HG03097 (cell line): Measurements from ENCODE around the gene NUTM2F.
"Not testable (repeated sequence)": the region's sequence is repeated elsewhere in the genome, so short reads cannot be mapped to it uniquely, and the experiment has no call there.

Experiments used
- ATAC-seq: cut with Tn5 transposase; IDR thresholded peaks from one replicate; pipeline ENCODE4 v1.9.1; 2021; ENCODE audit not compliant: unreplicated experiment, low FRiP score

The NUTM2F gene, protein sequence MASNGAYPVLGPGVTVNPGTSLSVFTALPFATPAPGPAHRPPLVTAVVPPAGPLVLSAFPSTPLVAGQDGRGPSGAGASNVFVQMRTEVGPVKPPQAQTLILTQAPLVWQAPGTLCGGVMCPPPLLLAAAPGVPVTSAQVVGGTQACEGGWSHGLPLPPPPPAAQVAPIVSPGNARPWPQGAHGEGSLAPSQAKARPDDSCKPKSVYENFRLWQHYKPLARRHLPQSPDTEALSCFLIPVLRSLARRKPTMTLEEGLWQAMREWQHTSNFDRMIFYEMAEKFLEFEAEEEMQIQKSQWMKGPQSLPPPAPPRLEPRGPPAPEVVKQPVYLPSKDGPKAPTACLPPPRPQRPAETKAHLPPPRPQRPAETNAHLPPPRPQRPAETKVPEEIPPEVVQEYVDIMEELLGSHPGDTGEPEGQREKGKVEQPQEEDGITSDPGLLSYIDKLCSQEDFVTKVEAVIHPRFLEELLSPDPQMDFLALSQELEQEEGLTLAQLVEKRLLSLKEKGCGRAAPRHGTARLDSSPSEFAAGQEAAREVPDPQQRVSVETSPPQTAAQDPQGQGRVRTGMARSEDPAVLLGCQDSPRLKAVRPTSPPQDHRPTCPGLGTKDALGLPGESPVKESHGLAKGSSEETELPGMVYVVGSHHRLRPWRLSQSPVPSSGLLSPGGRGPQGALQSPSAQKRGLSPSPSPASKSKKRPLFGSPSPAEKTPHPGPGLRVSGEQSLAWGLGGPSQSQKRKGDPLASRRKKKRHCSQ

DNA sequence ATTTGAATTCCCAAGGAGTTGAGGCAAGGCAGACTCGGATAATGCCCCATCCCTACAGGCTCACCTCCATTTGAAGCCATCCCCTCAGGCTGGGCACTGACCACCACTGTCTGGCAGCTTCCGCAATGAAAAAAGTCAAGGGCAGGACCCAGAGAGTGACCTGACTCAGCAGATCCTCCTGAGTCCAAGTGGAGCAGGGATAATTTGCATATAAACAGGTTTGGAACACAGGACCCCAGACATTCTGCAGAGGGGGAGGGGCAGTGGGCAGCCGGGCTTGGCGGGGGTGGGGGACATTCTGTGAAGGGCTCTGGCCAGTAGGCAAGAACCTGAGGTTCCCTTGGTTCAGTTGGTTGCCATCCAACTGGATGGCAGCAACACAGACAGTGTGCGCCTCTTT lies at the start of gene NUTM2F:
TSS of gene NUTM2F (minus strand) at position 101 of the 400 bp plus-strand sequence. CDS start at position 80, 21 bp downstream.
- not testable (repeated sequence) for ATAC-seq

DNA sequence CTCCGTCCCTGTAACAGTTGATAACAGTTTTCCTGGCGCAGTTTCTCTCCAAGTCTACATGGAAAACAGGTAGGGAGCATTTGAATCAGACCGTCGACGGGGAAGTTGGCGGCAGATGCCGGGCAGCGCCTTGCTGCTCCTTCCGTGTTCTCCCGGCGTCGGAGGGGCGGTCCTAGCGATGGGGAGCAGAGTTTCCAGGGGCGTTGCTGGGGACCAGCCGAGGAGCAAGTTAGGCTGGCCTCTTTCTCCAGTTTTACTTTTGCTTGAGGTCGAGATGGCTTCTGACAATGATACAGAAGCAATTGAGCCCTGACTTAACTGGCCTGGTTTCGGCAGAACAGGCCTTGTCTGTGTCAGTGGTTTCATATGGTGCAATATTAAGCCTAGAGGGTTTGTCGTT lies 46.8 kb upstream of the NUTM2F start:
- peak; percentile 50 for ATAC-seq

DNA sequence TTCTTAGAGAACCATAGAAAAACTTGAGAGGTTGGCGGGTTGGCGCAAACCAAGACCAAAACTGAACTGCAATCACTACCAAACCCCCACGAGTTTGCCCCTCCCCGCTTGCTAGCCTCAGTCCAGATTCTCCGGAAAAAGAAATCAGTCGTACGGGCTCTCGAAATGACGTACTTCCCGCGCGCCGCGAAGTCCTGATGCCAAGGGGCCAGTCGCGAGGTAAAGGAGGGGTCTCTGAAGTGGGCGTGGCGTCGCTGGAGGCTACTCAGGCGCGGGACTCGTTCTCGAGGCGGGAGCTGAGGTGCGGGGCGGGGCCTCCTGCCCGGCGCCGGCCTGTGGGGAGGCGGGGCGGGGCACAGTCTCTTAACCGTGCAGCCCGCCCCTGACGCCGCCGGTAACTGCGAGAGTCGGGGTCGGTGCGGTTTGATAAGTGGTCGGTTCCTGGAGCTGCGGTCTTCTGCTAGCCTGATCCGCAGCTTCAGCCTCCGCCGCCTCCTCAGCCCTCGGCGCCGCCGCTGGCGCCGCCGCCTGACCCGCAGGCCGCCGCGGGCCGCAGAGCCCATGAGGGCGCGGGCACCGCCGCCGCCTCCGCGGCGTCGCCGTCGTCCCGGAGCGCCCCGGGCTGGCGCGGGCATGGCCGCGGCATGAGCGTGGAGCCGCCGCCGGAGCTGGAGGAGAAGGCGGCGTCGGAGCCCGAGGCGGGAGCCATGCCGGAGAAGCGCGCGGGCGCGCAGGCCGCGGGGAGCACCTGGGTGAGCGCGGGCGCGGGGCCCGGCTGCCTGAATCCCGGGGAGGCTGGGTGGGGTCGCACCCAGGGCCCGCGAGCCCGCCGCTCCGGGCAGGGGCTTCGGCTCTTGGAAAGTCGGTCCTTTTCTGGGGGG lies 46.0 kb upstream of the NUTM2F start:
- ATAC-seq, result peak; percentile 85

DNA sequence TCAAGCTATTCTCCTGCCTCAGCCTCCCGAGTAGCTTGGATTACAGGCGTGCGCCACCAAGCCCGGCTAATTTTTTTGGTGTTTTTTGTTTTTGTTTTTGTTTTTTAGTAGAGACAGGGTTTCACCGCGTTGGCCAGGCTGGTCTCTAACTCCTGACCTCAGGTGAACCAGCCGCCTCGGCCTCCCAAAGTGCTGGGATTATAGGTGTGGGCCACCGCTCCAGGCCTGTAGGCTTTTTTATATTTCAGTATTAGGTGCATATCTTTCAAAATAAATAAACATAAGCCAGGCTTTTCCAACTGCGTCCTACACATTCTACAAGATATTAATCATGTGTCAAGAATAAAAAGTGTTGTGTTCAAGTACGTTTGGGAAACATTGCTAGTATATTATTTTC lies 45.3 kb upstream of the NUTM2F start:
- not testable (repeated sequence) for ATAC-seq

DNA sequence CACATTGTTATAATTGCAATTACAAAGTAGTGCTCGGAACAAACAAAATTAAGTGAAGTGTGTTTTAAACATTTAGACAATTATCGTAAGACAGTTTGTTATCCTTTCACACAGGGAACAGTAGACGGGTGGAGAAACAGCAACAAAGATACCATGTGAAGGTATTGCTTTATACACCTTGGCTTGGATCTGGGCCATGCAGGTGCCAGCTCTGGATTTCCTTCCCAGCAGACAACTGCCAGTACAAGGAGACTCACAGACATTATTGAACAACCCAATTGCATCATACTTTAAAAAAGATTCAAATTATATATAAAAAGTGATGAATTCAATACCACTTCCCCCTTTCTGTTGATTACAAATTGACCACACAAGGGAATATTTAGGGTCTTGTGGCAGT lies 41.8 kb upstream of the NUTM2F start:
- ATAC-seq, result not testable (repeated sequence)

DNA sequence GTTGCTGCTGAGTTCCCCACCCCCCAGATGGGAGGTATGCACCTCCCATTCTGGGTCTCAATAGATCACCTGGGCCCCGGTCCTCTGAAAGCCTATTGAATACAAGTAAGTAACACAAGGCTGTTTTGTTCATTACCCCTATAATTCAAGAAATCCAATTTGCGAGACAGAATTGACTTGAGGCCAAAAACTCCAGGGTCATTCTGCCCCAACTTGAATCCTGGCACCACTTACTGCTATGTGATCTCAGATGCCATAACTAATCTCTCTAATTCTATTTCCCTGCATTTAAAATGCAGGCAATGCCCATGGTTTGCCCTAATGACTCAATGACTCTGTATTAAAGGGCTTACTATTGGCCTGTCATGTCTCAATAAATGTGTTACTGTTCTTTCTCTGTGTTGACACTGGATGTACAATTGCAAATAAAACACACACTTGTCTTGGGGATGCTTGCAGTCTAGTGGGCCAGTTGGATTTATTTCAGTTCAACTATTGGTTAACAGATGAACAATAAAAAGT lies 35.7 kb upstream of the NUTM2F start:
- not testable (repeated sequence) for ATAC-seq

DNA sequence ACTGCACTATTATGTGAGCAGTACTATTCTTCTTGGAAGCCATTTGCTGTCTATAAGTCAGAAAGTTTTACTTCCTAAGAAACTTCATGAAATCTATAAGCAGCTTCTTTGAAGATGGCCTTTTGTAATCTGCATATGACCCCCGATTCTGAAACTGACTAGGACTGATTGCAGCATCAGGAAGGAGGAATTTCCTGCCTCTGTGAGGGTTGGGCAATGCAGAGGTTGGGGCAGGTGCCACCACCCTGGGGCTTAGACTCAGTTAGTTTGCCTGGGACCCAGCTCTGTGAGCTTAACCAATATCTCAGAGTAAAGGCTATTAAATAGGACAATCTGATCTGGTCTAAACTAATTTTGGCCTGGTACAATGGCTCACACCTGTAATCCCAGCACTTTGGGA lies 28.7 kb upstream of the NUTM2F start:
- not testable (repeated sequence) for ATAC-seq

DNA sequence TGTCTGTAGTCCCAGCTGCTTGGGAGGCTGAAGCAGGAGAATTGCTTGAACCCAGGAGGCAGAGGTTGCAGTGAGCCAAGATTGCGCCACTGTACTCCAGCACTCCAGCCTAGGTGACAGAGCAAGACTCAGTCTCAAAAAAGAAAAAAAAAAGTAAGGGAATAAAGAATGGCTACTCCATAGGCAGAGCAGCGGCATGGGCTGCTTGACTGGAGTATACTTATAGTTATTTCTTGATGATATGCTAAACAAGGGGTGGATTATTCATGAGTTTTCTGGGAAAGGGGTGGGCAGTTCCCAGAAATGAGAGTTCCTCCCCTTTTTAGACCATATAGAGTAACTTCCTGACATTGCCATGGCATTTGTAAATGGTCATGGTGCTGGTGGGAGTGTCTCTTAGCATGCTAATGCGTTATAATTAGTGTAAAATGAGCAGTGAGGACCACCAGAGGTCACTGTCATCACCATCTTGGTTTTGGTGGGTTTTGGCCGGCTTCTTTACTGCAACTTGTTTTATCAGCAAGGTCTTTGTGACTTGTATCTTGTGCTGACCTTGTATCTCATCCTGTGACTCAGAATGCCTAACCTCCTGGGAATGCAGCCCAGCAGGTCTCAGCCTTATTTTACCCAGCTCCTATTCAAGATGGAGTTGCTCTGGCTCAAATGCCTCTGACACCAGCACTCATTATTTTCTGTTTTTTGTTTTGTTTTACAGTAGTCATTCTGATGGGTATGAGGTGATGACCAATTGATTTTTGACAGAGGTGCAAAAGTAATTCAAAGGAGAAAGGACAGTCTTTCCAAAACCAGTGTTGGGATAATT lies 23.7 kb upstream of the NUTM2F start:
- not testable (repeated sequence) for ATAC-seq

DNA sequence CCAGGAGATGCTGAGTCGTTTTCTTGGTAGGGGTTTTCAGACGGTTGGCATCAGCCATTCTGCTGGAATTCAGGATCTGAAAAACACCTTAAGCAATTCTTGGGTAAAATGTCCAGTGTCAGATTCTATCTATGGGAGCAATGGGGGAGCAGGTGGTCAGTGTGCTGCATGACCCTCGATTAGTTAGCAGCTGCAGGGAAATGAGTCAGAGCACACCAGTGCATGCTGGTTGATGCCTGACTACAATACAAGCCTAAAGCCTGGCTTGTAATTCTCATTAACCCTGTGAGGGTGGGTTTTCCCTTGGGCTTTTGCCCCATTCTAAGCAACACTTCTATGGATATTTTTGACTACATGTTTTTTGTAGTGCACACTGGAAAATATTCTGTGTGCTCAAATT lies 20.3 kb upstream of the NUTM2F start:
- not testable (repeated sequence) for ATAC-seq

DNA sequence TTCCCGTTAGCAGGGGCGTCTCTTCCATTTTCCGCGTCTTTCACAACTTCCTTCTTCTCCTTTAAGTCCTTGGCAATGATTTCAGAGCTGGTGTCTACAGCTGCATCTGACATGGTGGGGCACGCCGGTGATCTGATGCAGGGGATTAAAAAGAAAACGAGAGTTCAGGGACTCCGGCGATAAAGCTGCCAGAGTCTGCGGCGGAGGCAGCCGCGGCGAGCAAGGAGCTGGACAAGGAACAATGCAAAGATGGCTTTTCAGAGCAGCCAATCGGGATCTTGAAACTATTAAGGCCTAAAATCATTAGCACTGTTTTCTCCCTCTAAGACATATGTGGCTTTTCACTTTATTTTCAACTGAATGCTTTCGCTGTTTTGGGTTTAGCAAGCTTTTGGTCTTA lies 19.0 kb upstream of the NUTM2F start:
- not testable (repeated sequence) for ATAC-seq

DNA sequence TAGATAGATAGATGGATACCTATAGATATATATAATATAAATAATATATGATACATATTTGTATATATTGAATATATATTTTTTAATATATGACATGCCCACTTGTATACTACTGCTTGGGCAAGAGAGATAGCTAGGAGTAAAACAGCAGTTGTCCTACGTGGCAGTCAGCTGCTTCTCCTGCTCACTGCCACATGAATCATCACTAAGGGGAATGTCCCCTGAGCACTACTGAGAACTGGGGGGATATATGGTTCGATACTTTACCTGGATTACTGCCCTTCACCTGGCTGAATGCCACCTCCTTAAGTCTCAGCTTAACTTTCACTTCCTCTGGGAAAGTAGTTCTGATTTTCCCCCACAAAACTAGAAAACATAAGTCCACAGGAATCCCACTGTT lies 13.3 kb upstream of the NUTM2F start:
- ATAC-seq, result not testable (repeated sequence)

DNA sequence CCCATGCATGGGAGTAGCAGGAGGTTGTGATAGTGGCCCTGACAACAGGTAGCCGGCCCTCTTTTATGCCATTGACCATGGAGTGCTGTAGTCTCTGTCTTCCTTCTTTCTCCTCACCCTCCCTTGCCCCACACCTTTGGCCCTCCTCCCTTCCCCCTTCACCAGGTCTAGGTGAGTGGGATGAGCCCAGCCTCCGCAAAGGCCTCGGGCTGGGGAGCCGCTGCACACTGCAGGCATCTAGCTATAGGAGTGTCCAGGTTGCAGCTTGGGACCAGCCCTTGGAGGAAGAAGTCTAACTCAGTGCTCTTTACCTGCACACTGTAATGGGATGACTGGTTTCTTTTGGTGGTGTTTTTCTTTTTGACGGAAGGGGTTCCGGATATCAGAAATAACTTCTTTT lies 12.3 kb upstream of the NUTM2F start:
- ATAC-seq, result not testable (repeated sequence)

DNA sequence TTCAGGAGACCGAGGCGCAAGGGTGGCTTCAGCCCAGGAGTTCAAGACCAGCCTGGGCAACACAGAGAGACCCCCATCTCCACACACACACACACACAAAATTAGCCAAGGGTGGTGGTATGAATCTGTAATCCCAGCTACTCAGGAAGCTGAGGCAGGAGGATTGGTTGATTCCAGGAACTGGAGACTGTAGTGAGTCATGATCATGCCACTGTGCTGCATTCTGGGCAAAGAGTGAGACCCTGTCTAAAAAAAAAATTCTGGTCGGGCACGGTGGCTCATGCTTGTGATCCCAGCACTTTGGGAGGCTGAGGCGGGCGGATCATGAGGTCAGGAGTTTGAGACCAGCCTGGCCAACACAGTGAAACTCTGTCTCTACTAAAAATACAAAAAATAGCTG lies 11.2 kb upstream of the NUTM2F start:
- not testable (repeated sequence) for ATAC-seq

DNA sequence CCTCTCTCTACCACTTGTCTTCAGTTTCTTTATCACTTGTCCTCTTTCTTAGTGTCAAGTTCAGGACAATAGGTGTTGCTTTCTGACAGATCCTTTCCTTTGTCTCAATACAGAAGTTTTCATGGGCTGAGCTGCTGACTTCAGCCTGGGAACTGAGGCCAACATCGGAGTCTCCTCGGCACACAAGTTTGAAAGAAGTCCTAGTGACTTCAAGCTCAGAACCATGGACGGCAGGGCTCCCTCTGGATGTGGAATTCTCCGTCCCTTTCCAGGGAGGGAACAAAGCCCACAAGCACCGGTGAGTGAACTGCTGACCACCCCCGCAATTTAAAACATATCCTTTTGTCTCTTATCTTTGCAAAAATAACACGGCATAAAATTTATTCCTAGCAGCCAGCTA lies 10.3 kb upstream of the NUTM2F start:
- not testable (repeated sequence) for ATAC-seq

DNA sequence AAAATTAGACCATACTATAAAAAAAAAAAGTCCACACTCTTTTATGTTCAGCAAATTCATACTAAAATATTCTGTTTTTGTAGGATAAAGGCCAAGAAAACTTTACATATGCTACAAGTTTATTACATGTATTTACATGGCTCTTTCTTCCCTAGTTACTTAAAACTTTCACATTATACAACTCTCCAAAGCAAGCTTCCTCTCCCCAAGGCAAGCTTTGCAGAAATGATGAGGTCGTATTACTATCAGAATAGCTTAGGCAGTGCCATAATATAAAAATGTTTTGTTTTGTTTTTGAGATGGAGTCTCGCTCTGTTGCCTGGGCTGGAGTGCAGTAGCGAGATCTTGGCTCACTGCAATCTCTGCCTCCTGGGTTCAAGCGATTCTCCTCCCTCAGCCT lies 8.0 kb upstream of the NUTM2F start:
- ATAC-seq, result not testable (repeated sequence)

DNA sequence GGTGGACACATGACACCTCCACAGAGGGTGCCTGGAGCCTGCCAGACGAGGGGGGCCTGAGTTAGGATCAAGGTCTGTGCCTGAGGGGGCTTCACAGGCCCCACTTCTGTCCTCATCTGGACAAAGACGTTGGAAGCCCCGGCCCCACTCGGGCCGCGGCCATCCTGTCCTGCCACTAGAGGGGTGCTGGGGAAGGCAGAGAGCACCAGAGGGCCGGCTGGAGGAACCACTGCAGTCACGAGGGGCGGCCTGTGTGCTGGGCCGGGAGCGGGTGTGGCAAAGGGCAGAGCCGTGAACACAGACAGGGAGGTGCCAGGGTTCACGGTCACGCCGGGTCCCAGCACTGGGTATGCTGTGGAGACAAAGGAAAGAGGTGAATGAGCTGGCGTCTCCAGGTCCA lies 2.9 kb downstream of the NUTM2F start:
- ATAC-seq, result not testable (repeated sequence)

DNA sequence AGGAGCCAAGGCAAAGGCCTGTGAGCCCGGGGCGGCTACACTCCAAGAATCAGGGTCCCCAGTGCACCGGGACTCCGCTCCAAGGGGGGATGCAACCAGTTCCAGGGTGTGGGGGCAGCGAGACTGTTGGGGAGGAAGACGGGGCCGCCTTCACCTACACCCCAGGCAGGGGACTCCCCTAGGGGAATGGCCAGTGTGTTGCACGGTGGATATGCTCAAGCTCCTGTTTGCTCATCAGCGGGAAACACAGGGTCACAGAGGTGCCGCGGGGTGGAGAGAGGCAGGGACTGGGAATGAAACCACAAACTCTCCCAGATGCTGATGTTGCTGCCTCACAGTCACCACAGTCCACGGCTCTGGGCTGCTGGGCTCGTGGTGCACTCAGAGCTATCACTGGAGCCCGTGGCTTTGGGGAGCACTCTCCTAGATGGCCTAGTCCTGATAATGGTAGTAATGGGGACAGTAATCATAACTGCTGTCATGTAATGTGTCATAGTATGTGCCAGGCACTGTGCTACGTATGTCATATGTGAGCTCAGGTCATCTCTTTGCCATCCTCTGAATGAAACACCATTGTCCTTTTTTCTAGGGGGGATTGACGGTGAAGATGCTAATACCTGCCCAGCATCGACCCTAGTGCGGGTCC lies 5.2 kb downstream of the NUTM2F start:
- not testable (repeated sequence) for ATAC-seq

DNA sequence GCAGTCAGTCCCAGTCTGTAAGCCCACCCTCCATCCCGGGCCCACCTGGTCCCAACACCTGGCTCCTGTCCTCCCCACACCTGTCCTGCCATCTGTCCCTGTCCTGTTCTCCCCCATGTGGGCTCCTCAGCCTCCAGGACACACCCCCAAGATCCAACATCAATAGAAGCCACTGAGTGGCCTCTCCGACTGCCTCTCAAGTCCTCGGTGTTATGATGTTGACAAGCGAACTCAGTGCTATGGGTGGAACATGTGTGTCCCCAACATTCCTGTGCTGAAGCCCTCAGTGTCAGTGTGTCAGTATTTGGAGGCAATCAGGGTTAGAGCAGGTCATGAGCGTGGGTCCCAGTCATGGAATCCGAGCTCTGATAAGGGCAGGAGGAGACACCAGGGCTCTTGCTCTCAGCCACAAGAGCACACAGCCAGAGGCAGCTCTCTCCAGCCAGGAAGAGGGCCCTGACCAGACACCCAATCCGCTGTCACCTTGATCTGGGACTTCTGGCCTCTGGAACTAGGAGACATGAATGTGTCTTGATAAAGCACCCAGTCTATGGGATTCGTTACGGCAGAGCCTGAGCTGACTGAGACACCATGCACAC lies 6.0 kb downstream of the NUTM2F start:
- not testable (repeated sequence) for ATAC-seq
